Stimulated activated CD8-positive, alpha-beta memory T cell treated with anti-CD3 and anti-CD28 coated beads, Interleukin-4, amount 100 ng/mL, for 48 hours (primary cell): ENCODE results near the gene ANKRD10.
"Not testable (repeated sequence)": the region's sequence is repeated elsewhere in the genome, so short reads cannot be mapped to it uniquely, and the experiment has no call there.

Experiments
- DNase-seq: peaks from one replicate; pipeline ENCODE4 v3.0.0-alpha.2; 2020

Gene ANKRD10

DNA sequence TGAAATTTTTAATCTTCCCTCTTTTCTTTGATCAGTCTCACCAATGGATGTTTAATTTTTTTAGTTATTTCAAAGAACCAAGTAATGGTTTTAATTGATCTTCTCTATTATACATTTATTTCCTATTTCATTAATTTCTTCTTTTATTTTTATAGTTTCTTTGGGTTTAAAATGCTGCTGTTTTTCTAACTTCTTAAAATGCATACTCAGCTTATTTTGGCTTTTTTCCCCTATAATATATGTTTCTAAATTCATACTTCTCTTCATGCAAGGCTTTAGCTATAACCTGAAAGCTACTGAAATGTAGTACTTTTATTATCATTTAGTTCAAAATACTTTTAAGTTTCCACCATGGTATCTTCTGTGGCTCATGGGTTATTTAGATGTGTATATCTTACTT, 53.9 kb downstream of the ANKRD10 start:
- DNase-seq: no peak

DNA sequence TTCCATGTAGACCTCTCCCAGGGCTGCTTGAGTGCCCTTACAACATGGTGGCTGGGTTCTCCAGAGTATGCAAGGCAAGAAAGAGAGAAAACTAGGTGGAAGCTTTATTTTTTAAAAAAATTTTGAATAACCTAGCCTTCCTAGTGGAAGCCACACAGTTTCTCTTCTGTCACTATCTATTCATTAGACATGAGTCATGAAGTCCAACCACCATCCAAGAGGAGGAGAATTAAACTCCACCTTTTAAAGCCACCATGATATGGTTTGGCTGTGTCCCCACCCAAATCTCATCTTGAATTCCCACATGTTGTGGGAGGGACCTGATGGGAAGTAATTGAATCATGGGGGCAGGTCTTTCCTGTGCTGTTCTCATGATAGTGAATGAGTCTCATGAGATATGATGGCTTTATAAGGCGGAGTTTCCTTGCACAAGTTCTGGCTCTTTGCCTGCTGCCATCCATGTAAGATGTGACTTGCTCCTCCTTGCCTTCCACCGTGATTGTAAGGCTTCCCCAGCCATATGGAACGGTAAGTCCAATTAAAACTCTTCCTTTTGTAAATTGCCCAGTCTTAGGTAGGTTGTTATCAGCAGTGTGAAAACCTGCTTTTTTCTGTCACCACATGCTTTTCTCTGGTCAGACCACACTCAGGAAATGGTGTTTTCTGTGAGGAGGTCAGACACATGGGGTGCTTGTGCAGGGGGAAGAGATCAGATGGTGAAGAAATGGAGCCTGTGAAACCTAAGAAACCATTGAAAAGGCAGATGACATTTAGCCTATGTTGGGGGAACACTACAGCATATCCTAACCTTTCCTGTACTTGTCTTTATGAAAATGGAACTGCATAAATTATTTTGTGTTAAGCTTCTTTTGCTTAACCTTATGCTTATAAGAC, 57.7 kb downstream of the ANKRD10 start:
- DNase-seq: no peak

DNA sequence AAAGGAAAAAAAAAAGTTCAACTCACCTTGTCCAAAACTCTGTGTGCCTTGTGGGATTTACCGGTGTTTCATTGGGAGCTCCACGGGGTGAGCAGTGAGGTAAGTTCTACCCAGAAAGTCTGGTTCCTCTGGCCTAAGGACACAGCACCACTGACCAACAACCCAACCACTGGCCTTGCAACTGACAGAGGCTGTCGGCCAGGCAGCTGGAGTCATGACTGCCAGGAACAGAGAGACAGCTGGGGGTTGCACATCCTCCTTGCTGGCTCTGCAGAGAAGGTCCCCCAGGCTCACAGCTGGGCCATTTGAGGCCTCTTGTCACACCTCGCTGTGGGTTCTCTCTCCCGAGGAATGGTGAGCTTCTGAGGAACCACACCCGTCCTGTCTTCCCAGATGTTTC, 59.5 kb downstream of the ANKRD10 start:
- no peak for DNase-seq

DNA sequence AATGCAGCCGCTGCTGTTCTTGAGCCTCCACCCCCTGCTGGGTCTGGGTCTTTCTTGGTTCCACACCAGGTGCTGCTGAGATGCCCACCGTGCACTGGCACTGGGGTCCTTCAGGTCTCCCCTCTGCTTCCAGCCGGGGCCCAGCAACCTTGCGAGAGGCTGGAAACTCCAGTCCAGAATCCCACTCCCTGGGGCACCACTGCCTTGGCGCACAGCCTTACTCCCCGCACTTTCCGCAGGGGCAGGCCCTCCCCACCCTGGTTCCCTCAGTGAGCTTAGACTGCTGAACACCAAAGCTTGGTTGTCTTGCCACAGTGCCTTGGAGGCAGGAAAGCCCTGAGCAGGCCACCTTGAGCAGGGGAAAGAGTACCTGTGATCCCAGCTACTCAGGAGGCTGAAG, 60.0 kb downstream of the ANKRD10 start:
- DNase-seq: no peak

DNA sequence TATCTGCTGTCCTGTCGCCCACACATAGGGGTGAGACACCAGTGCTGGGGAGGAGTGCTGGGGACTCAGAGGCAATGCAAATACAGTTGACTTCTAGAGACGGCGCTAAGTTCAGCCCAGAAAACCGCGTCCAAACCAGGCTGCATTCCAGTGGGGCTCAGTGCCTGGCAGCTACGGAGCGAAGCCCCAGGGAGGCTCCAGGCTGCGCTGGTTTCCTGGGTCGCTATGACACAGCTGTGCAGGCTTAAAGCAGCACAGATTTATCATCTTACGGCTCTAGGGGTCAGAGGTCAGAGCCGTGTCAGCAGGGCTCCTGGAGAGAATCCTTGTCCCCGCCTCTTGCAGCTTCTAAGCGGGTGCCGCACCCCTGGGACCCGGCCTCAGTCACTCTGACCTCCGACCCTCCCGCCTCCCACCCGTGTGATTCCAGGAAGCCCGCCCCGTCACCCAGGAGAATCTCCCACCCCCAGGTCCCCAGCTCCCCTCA, 61.6 kb downstream of the ANKRD10 start:
- DNase-seq: no peak

DNA sequence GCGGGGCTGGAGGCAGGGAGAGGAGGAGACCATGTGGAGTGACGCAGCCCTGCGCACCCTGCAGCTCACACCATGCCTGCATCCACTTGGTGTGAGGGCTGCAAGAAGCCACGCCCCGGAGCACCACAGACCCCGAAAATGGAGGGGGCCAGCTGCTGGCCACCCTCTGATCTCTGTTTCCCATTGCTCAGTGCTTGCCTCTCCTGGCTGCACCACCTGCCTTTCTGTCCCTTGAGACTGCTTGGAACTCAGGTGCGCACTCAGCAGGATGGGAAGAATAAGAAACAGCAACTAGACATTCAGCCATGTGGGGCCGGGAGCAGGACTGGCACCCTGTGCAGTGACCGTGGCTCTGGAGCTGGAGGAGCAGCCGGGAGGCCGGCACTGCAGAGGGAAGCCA, 64.0 kb downstream of the ANKRD10 start:
- no peak for DNase-seq

DNA sequence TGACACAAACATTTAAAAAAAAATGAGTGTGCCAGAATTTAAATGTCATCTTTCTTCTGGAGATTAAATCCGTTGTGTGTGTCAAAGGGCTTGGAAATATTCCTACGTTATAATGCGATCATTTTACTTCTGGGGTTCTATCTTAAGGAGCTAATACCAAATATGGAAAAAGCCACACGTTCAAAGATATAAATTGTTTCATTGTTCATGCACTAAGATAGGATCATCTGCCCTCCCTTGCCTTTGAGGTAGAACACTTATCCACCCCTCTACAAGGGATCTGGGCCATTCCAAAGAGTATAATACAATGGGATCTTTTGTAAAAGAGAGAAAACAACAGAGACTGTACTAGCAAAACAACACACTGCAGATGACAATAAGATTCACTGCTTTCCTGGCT, 64.9 kb downstream of the ANKRD10 start:
- no peak for DNase-seq

DNA sequence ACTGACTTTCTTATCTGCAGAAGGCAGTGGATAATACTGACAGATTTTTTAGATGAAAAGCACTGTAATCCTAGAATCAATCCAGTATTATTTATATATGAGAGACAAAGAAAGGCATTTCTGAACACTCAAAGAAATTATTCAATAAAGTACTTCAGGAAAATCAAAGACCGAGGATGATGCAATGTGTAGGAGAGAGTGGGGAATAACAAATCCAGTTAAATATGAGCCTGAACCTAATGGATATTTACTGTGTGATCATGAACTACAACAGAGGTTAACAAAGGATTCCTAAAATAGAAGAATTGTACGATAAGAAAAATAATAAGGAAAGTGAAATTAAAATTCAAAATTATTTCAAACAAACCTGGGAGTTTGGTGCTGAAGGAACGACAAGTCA, 69.3 kb downstream of the ANKRD10 start:
- no peak for DNase-seq

DNA sequence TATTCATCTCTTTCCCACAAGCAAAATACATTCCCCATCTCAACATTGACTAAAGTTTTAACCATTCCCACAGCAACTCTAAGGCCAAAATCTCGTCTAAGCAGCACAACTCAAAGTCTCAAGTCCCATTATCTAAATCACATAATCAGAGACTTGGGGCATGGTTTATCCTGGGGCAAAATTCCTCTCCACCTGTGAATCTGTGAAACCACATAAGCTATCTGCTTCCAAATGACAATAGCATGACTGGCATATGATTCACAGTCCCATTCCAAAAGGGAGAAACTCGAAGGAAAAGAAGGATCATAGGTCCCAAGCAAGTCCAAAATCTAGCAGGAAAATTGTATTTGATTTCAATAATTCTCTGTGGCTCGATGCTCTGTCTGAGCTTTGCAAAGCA, 73.0 kb downstream of the ANKRD10 start:
- no peak for DNase-seq

DNA sequence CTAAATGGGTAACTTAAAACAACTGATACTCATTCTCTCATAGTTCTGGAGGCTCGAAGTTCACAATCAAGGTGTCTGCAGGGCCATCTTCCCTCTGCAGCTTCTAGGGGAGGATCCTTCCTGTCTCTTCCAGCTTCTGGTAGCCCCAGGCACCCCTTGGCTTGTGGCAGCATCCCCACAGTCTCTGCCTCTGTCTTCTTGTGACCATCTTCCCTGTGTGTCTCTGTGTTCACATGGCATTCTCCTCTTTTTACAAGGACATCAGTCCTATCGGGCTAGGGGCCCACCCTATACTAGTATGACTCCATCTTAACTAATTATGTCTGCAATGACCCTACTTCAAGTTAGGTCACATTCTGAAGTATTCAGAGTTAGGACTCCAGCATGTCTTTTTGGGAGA, 73.5 kb downstream of the ANKRD10 start:
- DNase-seq: no peak

DNA sequence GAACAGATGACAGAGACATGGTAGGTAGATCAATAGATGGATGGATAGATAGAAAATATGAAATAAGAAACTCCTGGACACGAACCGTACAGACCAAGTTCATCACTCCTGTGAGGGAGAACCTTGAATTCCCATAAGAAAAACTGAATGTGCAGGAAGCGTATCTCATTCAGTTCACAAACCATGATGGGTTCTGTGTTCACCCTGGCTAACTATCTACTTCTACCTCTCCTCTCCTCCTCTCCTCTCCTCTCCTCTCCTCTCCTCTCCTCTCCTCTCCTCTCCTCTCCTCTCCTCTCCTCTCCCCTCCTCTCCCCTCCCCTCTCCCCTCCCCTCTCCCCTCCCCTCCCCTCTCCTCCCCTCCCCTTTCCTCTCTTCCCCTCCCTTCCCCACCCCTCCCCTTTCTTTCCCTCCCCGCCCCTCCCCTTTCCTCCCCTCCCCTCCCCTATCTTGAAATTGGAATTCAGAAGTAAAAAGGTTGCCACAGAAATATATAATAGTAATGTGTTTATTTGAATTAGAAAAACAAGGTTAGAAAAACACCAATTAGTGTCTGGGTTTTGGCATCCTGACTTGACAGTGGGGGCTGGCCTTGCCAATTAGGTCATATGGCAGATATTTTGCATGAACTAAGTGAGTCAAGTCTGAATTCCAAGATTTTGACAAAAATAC, 75.9 kb downstream of the ANKRD10 start:
- DNase-seq: no peak

DNA sequence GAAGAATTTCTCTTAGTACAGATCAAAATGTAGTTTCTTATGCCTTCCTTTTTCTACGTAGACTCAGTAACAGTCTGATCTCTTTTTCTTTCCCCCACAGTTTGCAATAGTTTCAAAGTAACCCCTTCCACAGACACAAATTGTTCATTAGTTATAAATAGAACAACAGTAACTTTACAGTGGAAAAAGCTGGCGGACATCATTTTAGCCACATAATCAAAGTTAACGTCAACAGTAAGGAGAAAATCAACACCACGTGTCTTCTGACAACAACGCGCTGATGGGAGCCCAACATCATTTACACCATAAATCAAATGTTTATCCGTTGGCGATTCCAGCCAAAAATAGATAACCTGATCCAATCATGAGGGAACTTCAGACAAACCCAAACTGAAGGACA, 76.8 kb downstream of the ANKRD10 start:
- DNase-seq: no peak

DNA sequence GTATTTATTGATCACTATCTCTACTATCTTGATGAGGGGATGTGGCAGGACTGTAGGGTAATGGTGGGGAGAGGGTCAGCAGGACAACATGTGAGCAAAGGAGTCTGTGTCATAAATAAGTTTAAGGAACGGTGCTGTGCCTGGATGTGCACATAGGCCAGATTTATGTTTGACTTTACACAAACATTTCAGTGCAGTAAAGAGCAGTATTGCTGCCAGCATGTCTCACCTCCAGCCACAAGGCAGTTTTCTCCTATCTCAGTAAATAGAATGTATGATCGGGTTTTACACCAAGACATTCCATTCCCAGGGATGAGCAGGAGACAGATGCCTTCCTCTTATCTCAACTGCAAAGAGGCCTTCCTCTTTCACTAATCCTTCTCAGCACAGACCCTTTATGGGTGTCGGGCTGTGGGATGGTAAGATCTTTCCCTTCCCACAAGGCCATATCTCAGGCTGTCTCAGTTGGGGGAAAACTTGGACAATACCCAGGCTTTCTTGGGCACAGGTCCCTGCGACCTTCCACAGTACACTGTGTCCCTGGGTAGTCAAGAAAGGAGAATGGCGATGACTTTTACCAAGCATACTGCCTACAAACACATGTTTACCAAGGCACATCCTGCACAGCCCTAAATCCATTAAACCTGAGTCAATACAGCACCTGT, 77.3 kb downstream of the ANKRD10 start:
- DNase-seq: not testable (repeated sequence)

DNA sequence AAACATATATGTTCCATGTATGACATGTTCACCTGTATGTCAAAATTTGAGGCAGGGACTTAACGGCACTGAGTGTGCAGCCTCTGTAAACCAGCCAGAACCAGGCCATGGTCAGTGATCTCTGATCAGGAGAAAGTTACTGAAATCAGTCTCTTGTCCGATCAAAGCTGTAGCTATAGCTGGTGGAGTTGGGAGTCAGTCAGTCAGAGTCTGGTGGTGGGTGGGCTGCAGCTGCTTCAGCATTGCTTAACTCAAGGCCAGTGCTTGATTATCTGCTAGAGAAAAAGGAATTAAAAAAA, 78.3 kb downstream of the ANKRD10 start:
- DNase-seq: no peak

DNA sequence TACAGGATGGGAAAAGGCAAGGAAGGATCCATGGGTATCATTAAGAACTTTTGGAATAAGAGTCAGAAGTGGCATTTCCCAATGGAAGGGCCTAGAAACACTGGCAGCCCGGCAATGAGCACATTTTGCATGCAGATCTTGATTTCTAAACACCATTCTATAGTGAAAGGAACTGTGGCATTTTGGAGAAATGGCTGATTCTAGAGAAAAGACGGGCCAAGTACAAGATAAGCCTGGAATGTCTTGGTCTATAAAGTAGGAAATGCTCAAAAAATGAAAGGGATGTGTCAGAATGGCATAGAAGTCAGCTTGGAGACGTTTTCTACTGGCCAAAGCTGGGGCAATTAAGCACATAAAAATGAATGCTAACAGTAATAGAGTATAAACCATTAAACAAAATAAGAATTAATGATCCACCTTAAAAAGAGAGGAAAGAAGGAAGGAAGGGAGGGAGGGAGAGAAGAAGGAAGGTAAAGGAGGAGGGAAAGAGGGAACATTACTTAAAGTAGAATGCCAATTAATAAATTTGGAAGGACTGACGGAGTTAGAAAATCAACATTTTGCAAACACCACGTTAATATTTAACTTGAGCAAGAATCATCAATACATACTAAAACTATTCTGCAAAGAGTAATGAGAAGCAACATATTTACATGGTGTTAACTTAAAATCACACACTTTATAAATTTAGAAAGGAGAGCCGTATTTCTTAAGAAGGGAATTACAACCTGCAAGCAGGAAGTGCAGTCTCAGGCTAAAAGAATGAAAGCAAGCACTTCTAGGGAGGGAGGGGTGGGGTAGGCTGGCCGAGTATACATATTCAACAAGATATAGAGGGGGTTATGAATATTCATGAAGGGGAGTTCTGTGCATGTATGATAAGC, 78.9 kb downstream of the ANKRD10 start:
- no peak for DNase-seq

DNA sequence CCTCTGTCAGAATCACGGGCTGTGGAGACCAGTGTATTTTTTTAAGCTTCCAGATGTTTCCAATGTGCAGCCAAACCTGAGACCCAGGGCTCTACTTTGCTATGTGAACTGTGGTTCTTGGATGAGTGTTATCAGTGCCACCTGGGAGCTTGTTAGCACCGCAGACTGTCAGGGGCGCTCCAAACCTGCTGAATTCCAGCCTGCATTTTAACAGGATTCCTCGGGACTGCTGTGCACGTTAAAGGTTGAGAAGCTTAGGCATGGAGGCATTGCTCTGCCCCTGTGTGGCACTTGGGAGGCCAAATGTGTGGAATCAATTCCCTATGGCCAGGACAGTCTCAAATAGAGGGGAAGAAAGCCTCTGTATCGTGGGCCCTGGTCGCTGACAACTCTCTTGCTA, 80.3 kb downstream of the ANKRD10 start:
- no peak for DNase-seq

DNA sequence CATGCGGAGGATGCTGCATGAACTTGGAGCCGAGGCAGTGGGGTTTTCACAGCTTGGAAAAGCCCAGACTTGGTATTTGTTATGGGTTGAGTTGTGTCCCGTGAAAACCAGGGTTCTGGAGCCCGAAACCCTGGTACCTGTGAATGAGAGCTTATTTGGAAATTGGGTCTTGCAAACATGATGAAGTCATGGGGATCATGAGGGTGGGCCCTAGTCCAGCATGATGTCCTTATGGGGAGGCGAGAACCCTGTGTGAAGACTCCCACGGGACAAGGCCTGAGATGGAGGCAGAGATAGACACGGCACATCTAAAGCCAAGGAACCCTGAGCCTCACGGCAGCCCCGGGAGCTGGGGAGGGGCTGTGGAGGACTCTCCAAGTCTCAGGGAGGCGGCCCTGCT, 82.3 kb downstream of the ANKRD10 start:
- DNase-seq: no peak

DNA sequence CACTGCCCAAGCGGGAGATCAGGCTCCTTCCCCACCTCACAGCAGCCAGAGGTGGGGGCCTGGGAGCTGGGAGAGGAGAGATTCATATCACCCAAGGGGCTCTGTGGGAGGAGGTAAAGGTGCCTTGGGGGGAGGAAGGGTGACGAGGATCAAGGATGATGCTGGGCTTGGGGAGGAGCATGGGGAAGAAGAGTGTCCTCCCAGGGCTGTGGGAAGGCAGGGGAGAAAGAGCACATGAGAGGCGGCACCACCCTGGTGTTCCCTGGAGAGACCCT, 82.7 kb downstream of the ANKRD10 start:
- DNase-seq: no peak

DNA sequence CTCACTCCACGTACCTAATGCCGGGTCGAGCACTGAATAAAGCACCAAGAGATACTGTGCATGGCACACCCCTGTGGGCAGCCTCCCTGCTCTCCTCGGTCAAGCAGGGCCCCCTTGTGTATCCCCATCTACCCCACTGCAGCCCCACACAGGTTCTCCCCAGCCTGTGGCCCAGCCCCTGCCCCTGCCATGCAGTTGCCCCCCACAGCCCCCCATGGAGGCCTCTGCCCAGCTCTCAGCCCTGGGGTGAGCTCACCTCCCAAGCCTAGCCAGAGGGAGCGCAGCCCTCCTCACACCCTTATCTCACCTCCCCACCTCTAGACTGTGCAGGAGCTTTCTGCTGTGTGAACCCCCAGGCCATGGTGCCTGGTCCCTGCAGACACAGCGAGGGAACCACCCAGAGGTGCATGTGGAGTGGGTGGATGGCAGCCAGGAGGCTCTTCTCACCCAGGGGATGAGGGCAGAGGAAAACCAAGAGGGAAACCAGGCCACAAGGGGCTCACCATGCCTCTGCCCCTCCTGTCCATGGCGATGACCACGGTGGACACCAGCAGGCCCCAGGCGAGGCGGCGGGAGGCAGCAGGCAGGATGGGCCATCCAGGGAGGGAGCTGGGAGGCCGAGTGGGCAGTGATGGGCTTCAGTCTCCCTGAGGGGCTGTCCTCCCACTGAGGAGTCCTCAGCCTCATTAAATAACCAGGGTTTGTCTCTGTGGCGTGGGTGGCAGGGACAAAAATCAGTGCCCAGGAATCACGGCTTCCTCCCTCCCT, 83.2 kb downstream of the ANKRD10 start:
- DNase-seq: no peak

DNA sequence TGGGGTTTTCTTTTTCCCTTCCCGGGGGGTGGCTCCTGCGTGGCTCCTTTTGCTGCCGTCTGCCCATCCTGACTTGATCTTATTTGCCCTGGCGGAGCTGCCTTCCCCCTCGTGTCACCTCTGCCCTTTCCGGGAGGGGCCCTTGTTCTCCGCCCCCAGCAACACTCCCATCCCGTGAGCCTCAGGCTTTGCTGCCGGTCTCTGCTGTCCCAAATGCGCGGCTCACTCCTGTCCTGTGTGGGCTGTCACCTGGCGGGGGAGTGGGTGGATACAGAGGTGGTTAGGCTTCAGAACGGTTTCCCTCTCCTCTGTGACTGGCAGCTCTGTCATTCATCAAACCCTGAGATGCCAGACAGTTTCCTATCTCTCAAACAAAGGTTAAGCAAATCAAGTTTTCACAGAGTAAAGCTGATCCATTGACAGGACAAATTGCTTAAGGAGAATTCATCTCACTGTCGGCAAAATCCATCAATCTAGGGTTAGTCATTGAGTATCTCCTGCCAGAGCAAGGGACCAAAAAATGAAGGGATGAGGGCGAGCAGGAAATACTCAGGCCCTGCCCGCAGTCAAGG, 84.0 kb downstream of the ANKRD10 start:
- DNase-seq: no peak

DNA sequence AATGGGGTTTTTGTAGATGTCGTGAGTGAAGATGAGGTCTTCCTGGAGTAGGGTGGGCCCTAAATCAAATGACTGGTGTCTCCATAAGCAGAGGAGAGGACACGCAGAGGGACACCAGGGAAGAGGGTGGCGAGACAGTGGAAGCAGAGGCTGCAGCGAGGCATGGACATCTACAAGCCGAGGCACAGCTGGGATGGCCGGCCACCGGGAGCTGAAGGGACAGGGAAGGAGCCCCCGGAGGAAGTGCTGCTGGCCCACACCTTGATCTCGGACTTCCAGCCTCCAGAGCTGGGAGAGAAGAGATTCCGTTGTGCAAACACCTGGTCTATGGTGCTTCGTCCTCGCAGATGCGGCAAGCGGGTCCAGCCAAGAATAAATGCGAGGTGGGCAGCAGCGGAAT, 84.5 kb downstream of the ANKRD10 start:
- DNase-seq: no peak

DNA sequence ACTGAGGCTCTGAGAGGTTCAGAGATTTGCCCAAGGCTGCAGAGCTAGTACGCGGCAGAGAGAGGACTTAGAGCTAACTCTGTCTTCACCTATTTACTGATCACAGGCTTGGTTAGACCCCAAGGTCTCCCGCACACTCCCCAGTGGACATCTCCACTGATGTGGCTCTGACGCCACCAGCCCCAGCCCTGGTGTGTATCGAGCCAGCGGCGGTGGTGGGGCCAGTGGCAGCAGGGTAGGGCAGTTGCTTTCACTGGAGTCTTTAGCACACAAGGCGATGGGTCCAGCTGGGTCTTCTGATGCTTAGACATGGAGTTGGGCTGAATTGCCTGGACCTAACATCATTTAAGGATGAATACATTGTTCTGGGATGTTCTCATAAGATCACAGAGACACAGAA, 85.4 kb downstream of the ANKRD10 start:
- DNase-seq: no peak
